Hematopoietic multipotent progenitor cell treated with erythropoietin and hydrocortisone succinate and interleukin-3 and kit ligand, for 15 days (in vitro differentiated cells): ENCODE data around the gene IFNAR1.
A peak's percentile ranks its signal among the peaks of the same experiment; 100 is the strongest.
"Not testable (repeated sequence)": the region's sequence is repeated elsewhere in the genome, so short reads cannot be mapped to it uniquely, and the experiment has no call there.

Experiments used
- DNase-seq: peaks from one replicate; pipeline ENCODE4 v3.0.0-alpha.2; 2015; ENCODE audit warnings: low spot score

The IFNAR1 gene

GRCh38 chr21:33348706-33349105 is 23.9 kb downstream of the IFNAR1 start:
- DNase-seq: no peak

DNA sequence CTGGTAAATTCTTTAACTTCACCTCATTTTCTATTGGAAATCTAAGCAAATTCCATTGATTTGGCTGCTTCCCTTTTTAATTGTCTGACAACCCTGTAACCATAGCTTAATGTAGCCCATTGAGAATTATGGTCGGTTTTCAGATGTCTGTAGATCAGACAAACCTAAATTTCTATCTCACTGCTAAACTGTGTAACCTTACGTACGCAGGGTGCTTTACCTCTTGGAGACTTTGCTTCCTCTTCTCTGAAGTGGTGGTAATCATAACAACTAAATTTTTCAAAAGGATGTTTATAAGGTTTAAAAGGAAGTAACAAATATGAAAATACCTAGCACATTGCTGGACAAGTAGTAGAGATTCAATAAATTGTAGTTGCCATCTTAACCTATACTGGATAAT is 25.9 kb downstream of the IFNAR1 start:
- DNase-seq: no peak

DNA sequence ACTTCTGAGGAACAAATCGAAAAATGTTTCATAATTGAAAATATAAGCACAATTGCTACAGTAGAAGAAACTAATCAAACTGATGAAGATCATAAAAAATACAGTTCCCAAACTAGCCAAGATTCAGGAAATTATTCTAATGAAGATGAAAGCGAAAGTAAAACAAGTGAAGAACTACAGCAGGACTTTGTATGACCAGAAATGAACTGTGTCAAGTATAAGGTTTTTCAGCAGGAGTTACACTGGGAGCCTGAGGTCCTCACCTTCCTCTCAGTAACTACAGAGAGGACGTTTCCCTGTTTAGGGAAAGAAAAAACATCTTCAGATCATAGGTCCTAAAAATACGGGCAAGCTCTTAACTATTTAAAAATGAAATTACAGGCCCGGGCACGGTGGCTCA is 30.6 kb downstream of the IFNAR1 start:
- DNase-seq: no peak

DNA sequence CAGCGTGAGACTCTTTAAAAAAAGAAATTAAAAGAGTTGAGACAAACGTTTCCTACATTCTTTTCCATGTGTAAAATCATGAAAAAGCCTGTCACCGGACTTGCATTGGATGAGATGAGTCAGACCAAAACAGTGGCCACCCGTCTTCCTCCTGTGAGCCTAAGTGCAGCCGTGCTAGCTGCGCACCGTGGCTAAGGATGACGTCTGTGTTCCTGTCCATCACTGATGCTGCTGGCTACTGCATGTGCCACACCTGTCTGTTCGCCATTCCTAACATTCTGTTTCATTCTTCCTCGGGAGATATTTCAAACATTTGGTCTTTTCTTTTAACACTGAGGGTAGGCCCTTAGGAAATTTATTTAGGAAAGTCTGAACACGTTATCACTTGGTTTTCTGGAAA is 31.2 kb downstream of the IFNAR1 start:
- no peak for DNase-seq

GRCh38 chr21:33357177-33357576 is 32.4 kb downstream of the IFNAR1 start:
- DNase-seq: no peak

- DNase-seq: no peak
Observed at GRCh38 chr21:33359446-33359845, 34.7 kb downstream of the IFNAR1 start.

- no peak for DNase-seq
Observed at GRCh38 chr21:33360281-33360680, 35.5 kb downstream of the IFNAR1 start.

DNA sequence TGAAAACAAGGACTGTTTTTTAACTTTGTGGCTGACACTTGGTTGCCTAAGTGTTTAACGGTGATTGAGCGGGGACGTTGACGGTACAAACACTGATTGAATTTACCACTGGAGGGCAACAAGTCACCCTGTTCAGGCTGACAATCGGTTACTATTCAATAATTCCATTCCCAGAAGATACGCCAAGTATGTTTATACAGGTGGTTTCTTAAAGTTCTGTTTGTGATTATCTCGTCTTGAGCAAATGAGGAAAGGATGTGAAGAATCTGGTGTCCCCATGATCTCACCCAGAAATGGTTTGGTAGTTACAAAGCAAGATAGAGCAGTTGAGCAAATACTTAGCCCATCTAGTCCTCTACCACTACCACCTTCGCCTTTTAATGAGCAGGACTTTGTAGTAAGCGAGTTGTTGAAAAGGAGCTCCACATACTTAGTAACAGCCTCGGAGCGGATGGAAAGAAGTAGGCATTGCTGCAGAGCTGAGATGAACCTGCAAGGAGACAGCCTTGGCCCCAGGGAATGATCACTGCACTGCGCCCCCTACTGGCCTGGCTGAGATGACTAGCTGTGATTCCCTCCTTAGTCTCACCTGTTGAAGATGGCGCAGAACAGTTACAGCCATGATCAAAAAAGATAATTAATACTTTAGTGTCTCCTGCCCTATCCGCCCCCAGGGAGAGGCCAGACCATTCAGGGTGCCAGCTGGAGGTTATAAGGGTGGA is 36.3 kb downstream of the IFNAR1 start:
- peak; percentile 74 for DNase-seq

DNA sequence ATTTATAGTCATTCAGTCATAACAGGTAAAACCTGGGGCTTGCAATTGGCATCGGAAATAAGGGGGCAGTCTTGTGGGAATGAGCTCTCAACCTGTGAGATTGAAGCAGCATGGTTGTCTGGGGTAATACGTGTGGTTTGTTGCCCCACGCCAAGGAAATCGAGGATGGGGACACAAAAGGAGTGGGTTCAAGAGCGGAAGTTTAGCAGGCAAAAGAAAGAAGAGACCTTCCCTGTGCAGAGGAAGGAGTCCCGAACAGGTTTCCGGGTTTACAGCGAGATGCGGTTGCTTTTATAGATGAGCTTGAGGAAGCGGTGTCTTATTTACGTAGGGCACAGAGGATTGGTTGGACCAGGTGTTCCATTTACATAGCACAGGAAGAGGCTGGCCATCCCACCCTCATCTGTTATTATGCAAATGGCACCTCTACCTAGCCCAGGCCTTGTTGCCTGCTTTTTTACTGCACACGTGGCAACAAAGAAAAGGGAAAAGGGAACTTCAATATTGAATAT is 37.3 kb downstream of the IFNAR1 start:
- no peak for DNase-seq

GRCh38 chr21:33363911-33364609 is 39.3 kb downstream of the IFNAR1 start:
- not testable (repeated sequence) for DNase-seq

- no peak for DNase-seq
Observed at GRCh38 chr21:33364830-33365229, 40.1 kb downstream of the IFNAR1 start.

DNA sequence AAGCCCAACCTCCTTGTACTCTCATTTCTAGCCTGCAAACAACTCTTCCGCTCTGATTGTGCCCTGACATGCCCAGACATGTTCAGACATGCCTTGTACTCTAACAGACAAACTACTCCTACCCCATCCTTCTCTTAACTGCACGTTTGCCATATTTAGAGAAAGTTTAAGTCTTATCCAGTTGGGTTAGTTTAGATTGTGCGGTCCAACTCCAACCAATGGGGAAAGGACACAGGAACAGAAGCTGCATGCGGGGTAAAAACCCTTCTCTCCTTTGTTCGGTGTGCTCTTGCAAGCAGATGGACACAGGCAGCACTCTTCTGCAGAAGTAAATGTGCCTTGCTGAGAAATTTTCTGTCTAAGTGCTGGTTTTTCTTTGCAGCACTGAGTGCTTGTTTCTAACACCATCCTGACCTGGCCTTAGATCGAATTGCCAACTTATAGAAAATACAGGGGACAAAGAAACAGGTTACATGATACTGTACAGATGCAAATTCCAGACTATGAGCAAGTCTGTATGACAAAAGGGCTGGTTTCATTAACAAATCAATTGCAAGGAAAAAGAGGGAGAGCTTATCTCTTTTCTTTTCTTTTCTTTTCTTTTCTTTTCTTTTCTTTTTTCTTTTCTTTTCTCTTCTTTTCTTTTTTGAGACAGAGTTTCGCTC is 42.7 kb downstream of the IFNAR1 start:
- DNase-seq: no peak

- no peak for DNase-seq
Observed at GRCh38 chr21:33368124-33368523, 43.4 kb downstream of the IFNAR1 start.

DNA sequence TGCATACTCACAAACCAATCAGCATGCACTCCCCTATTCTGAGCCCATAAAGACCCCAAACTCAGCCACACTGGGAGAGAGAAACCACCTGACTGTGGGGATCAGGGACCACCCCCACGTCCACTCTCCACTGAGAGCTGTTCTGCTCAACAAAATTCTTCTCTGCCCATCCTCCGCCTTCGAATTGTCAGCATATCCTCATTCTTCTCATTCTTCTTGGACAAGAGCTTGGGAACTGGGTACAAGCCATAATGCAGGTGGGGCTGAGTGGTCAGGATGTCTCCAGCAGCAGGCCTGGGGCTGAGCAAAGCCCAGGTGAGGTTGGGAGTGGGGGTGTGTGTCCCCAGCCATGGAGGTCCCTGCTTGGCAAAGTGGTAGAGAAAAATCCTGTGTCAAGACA is 43.8 kb downstream of the IFNAR1 start:
- no peak for DNase-seq

GRCh38 chr21:33369586-33369985 is 44.8 kb downstream of the IFNAR1 start:
- DNase-seq: no peak

DNA sequence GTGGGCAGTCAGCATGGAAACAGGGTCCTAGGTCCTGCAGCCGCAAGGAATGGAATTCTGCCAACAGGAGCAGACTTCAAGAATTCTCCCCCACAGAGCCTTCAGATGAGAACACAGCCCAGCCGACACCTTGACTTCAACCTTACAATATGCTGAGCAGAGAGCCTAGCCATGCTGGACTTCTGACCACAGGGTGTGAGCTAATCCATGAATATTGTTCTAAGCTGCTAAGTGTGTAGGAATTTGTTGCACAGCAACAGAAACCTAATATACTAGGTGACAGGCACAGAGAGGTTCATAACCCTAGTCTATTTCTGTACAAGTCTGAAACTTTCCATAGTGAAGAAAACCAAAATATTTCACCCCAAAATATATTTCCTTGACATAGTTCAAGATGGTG is 45.5 kb downstream of the IFNAR1 start:
- no peak for DNase-seq

DNA sequence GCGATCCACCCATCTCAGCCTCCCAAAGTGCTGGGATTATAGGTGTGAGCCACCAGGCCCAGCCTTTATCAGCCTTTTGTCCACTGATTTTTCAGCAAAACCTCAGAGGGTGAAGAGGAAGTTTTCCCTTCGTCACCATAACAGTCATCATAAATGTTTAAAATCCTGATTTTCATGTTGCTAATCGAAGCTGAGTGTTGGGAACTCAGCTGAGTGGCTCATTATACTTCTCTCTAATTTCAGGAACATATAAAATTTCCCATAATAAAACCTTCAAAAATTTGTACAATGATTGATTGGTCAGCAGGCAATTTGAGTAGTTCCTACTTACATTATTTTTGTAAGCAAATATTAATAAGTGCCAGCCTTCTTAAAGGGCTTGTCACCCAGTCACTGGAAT is 46.6 kb downstream of the IFNAR1 start:
- DNase-seq: no peak

DNA sequence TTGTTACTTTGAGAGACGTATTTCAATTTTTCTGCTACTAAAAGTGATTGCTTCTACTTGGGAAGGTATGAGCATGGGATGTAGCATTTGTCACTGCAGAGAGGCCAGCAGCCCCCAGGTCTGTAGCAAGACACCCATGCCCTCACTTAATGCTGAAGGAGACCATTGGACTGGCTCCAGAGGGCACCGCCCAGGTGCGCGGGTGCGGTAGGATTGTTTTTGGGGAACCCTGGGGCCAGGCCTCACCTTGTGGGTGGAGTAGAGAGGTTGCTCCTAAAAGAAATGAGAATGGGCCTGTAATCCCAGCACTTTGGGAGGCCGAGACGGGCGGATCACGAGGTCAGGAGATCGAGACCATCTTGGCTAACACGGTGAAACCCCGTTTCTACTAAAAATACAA is 47.8 kb downstream of the IFNAR1 start:
- DNase-seq: no peak

DNA sequence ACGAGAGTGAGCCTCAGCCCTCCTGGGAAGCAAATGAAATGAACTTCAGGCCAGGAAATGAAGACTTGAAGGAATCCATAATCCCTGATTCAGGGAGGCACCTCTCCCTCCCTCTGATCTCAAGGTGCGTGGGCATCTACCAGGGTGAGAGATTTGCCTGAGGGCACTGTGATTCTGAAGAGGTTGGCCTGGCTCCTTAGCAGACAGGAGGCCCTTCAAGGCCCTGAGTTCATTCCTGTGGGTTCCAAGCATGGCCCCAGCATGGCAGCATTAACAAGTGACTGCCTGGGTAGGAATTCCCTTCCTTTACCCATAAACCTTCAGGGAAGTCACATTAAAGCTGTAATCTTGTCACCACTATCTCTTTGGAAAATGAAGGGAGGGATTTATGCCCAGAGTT is 48.7 kb downstream of the IFNAR1 start:
- no peak for DNase-seq

DNA sequence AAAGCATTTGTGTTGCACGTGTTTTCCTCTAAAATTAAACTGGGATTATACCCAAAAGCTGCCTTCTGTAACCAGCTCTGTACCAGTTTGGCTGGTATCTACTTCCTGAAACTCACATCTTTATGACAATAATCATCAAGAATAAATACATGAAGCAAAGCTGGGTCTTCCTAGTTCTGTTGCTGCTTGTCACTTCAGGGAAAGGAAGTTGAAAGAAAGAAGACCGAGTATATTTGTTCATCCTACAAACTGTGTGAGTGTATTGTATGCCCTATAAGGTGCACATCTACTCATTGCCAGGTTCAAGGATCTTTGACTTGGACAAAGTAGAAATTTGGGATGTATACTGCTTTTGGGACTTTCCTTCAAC is 49.3 kb downstream of the IFNAR1 start:
- no peak for DNase-seq

- peak; percentile 40 for DNase-seq
Observed at GRCh38 chr21:33374450-33375096, 49.8 kb downstream of the IFNAR1 start.

GRCh38 chr21:33375101-33375644 is 50.4 kb downstream of the IFNAR1 start:
- DNase-seq: no peak
